T-cell (primary cell): ENCODE measurements around the gene PICALM. TPM values are rescaled to one million over a fixed set of nuclear protein-coding genes. Genes with fewer than 3 reads are reported as not detected.
"Not testable (repeated sequence)": the region's sequence is repeated elsewhere in the genome, so short reads cannot be mapped to it uniquely, and the experiment has no call there.

Experiments used
- ATAC-seq, 4 experiments: fragments of 200-7000 bp in 3 of 4; fragments of 150-1000 bp in 1 of 4; cut with Tn5 transposase; replicated peaks in 1 of 4; 1 replicate in 3 of 4; 2 replicates in 1 of 4; pipeline ENCODE4 v1.10.0; 2021; ENCODE audit warnings: moderate library complexity in 3 of 4, mild to moderate bottlenecking in 2 of 4, moderate number of reproducible peaks in 1 of 4
- CTCF ChIA-PET, 2 donors: fragments of 300-600 bp; sonication (Branson Sonifier 250); formaldehyde crosslinking; loops; one replicate each; lab custom pipeline; 2022; ENCODE audit warnings: antibody characterized with exemption in 2 of 2; lab: Charles Lee
- POLR2A ChIA-PET, 2 donors: fragments of 300-600 bp; sonication (Branson Sonifier 250); formaldehyde crosslinking; loops; one replicate each; lab custom pipeline; 2022; ENCODE audit warnings: antibody characterized with exemption in 2 of 2; lab: Charles Lee
- DNase-seq, 35 experiments: peaks; one replicate each; pipeline versions ENCODE4 v3.0.0 to v3.0.0-alpha.2; 2013 to 2023
- H3K27ac ChIP-seq: one replicate; pipeline ENCODE4 v1.5.1; 2013; ENCODE audit warnings: low read length
- H3K27me3 ChIP-seq, 2 experiments: replicated peaks in 1 of 2; 1 replicate in 1 of 2; 2 replicates in 1 of 2; pipeline versions ENCODE4 v1.6.1 to v1.7.0; 2013; ENCODE audit warnings: low read length in 1 of 2, mixed read lengths in 1 of 2; ENCODE audit not compliant: control insufficient read depth in 2 of 2, insufficient read depth in 2 of 2; ENCODE audit errors: extremely low read depth in 1 of 2
- H3K36me3 ChIP-seq, 2 donors: 1 replicate in 1 of 2; 2 replicates in 1 of 2; pipeline versions ENCODE4 v1.6.1 to v1.7.0; 2013; ENCODE audit warnings: low read length in 1 of 2; ENCODE audit not compliant: control insufficient read depth in 2 of 2, insufficient read depth in 1 of 2; ENCODE audit errors: extremely low read depth in 1 of 2
- H3K4me1 ChIP-seq, 2 experiments: 1 replicate in 1 of 2; 2 replicates in 1 of 2; pipeline versions ENCODE4 v1.6.1 to v1.7.0; 2013; ENCODE audit warnings: low read length in 2 of 2, mixed read lengths in 1 of 2; ENCODE audit not compliant: insufficient read depth in 2 of 2, control insufficient read depth in 1 of 2; ENCODE audit errors: extremely low read depth in 1 of 2
- H3K4me3 ChIP-seq, 2 donors: 1 replicate in 1 of 2; 2 replicates in 1 of 2; pipeline versions ENCODE4 v1.5.1 to v1.7.0; 2013; ENCODE audit warnings: mild to moderate bottlenecking in 2 of 2, low read length in 1 of 2, moderate library complexity in 1 of 2; ENCODE audit not compliant: control insufficient read depth in 1 of 2; ENCODE audit errors: extremely low read depth in 1 of 2
- H3K9me3 ChIP-seq: 2 replicates; pipeline ENCODE4 v1.7.0; 2013
- H3K27ac Mint-ChIP-seq, 2 donors: one replicate each; pipeline ENCODE4 v1.8.0; 2020 to 2021; ENCODE audit warnings: mild to moderate bottlenecking in 2 of 2, mixed read lengths in 2 of 2
- H3K27me3 Mint-ChIP-seq, 2 donors: one replicate each; pipeline ENCODE4 v1.8.0; 2021 to 2022; ENCODE audit warnings: mixed read lengths in 2 of 2
- H3K36me3 Mint-ChIP-seq: one replicate; pipeline ENCODE4 v1.8.0; 2021; ENCODE audit warnings: mixed read lengths
- H3K4me1 Mint-ChIP-seq, 3 donors: one replicate each; pipeline ENCODE4 v1.8.0; 2020 to 2022; ENCODE audit warnings: mixed read lengths in 3 of 3, mild to moderate bottlenecking in 1 of 3
- H3K4me3 Mint-ChIP-seq, 3 donors: one replicate each; pipeline ENCODE4 v1.8.0; 2020 to 2022; ENCODE audit warnings: mild to moderate bottlenecking in 3 of 3, mixed read lengths in 3 of 3, moderate library complexity in 3 of 3
- H3K9me3 Mint-ChIP-seq, 3 donors: one replicate each; pipeline ENCODE4 v1.8.0; 2020 to 2022; ENCODE audit warnings: mixed read lengths in 3 of 3
- WGBS: methylation state at CpG from one replicate; pipeline ENCODE4 v1.1.5; 2013; ENCODE audit warnings: missing lambda C conversion rate; ENCODE audit not compliant: insufficient coverage; 5-methylcytosine and 5-hydroxymethylcytosine counted together
- total RNA-seq, 35 experiments: library from RNA in 6 of 35; stranded (reverse) in 6 of 35; fragments of 120-200 nt in 1 of 35; gene quantifications; one replicate each; pipeline versions ENCODE4 v1.2.1 to v1.2.4 and lab custom pipeline; 2013 to 2026

Gene PICALM
- total RNA-seq, 5 donors from 2014 or later (not counting 1 experiment from before 2014, with no cell fraction given), result 97.7 to 121 (median 105) TPM

DNA sequence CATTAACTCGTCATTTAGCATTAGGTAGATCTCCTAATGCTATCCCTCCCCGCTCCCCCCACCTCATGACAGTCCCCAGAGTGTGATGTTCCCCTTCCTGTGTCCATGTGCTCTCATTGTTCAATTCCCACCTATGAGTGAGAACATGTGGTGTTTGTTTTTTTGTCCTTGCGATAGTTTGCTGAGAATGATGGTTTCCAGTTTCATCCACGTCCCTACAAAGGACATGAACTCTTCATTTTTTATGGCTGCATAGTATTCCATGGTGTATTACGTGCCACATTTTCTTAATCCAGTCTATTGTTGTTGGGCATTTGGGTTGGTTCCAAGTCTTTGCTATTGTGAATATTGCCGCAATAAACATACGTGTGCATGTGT lies 116.8 kb downstream of the PICALM start:
- H3K4me3 Mint-ChIP-seq, H3K9me3 ChIP-seq, H3K4me1 ChIP-seq, ATAC-seq, CTCF ChIA-PET, H3K4me1 Mint-ChIP-seq, H3K27ac ChIP-seq, H3K27me3 Mint-ChIP-seq, H3K4me3 ChIP-seq, H3K27me3 ChIP-seq, DNase-seq, H3K27ac Mint-ChIP-seq: not testable (repeated sequence)
- WGBS, result no CpG with 5 or more reads among the region's 7 CpGs
- POLR2A ChIA-PET, result interaction anchor here in 1 of 2 donors (0.6 kb wide), 1 partner anchor 23 kb away, joined by 4 read pairs; no protein-coding TSS in a partner anchor
- H3K36me3 Mint-ChIP-seq, result peaks cover 40% of the 10 kb centered on the region
- peaks cover 3 to 23% of the 10 kb centered on the region in 2 donors for H3K36me3 ChIP-seq
- H3K9me3 Mint-ChIP-seq, result peaks cover 10 to 35% (median 14%) of the 10 kb centered on the region in 3 donors

DNA sequence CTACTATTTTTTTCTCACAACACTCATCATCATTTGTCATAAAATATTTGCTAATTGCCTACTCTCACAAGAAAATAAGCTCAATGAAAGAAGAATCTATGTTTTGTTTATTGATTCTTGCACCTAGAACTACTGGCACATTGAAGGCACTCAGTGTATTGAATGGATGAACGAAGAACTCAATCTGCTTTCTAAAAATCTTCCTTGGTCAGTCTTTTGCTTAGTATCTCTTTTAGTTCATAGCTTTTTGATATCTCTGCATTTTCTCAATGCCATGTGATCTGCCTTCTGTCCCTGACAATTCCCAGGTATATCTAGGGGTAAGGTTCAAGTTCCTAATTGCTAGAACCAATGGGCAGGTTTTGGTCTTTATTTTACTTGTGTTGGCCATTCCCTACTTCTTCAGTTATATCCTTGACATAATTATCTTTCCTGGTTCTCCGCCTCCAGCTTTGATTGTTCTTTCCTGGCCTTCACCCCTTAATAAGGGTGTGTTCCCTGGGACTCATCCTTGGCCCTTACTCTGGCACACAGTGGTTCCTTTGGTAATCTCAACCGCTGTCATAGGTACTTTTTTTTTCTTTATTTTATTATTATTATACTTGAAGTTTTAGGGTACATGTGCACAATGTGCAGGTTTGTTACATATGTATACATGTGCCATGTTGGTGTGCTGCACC lies 117.3 kb downstream of the PICALM start:
- no peak overlapping the region for H3K4me3 Mint-ChIP-seq
- H3K4me1 Mint-ChIP-seq, result peaks cover 0 to 3% (median 0%) of the 10 kb centered on the region in 3 donors
- no CpG with 5 or more reads among the region's 3 CpGs for WGBS
- ChIA-PET CTCF (no interaction called here), POLR2A (interaction anchor here in 1 of 2 donors (0.6 kb wide), 1 partner anchor 24 kb away, joined by 4 read pairs; no protein-coding TSS in a partner anchor)
- H3K9me3 Mint-ChIP-seq, result peaks cover 10 to 35% (median 14%) of the 10 kb centered on the region in 3 donors
- ATAC-seq (no peak), DNase-seq (no peak)
- Histone ChIP-seq H3K27me3 (no peaks in the 10 kb centered on the region), H3K4me1 (no peaks in the 10 kb centered on the region), H3K9me3 (no peaks in the 10 kb centered on the region), H3K4me3 (no peak overlapping the region), H3K27ac (no peak overlapping the region), H3K36me3 (peaks cover 3 to 20% of the 10 kb centered on the region in 2 donors)
- H3K36me3 Mint-ChIP-seq, result peaks cover 34% of the 10 kb centered on the region
- no peaks in the 10 kb centered on the region for H3K27me3 Mint-ChIP-seq
- H3K27ac Mint-ChIP-seq, result no peak overlapping the region

GRCh38 chr11:85951049-85951405 lies 117.9 kb downstream of the PICALM start:
- POLR2A ChIA-PET, result no interaction called here
- no peak overlapping the region for H3K27ac Mint-ChIP-seq
- ATAC-seq, result no peak

DNA sequence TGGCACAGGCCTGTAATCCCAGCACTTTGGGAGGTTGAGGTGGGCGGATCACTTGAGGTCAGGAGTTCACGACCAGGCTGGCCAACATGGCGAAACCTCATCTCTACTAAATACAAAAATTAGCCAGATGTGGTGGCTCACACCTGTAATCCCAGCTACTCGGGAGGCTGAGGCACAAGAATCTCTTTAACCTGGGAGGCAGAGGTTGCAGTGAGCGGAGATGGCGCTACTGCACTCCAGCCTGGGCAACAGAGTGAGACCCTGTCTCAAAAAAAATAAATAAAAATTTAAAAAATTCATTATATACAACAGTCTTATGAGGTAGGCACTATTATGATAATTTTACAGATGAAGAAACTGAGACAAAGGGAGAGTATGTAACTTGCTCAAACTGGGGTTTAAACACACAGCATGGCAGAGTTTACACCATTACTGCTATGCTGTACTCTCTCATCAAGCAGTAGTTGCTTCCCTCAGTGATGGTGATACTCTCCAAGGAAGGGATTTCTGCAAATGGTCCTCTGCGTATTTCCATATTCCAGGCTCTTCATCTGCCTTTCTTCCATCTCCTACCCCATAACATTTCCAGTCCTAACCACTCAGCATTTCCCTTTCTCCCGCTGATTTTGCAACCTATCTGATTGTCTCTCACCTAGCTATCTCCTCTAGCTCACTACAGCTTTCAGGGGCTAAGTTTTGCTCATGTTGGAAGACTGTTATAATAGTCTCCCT lies 118.4 kb downstream of the PICALM start:
- ChIA-PET CTCF (no interaction called here), POLR2A (no interaction called here)
- ATAC-seq, result peak in 1 of 4 experiments; percentile 17
- H3K4me3 Mint-ChIP-seq, result no peak overlapping the region
- no peak for DNase-seq
- Histone ChIP-seq H3K4me3 (no peak overlapping the region), H3K9me3 (no peaks in the 10 kb centered on the region), H3K27ac (no peak overlapping the region), H3K27me3 (no peaks in the 10 kb centered on the region), H3K36me3 (peaks cover 3 to 9% of the 10 kb centered on the region in 2 donors), H3K4me1 (no peaks in the 10 kb centered on the region)
- H3K27me3 Mint-ChIP-seq, result no peaks in the 10 kb centered on the region
- H3K27ac Mint-ChIP-seq, result no peak overlapping the region
- peaks cover 10 to 40% (median 18%) of the 10 kb centered on the region in 3 donors for H3K9me3 Mint-ChIP-seq
- H3K4me1 Mint-ChIP-seq, result peaks cover 0 to 5% (median 4%) of the 10 kb centered on the region in 3 donors
- WGBS, result 86% methylated on average over 2 of the region's 8 CpGs
- peaks cover 23% of the 10 kb centered on the region for H3K36me3 Mint-ChIP-seq

More at GRCh38 chr11:85951049-85951405, 117.9 kb downstream of the PICALM start:
- no peaks in the 10 kb centered on the region for H3K27me3 Mint-ChIP-seq
- no peaks in the 10 kb centered on the region for H3K9me3 ChIP-seq
- peaks cover 29% of the 10 kb centered on the region for H3K36me3 Mint-ChIP-seq
- CTCF ChIA-PET, result no interaction called here
- 100% methylated on average over 3 of the region's 4 CpGs for WGBS
- H3K27me3 ChIP-seq, result no peaks in the 10 kb centered on the region
- H3K4me3 ChIP-seq, result no peak overlapping the region
- peaks cover 10 to 35% (median 14%) of the 10 kb centered on the region in 3 donors for H3K9me3 Mint-ChIP-seq
- DNase-seq, result no peak
- H3K4me1 Mint-ChIP-seq, result peaks cover 0 to 3% (median 0%) of the 10 kb centered on the region in 3 donors
- H3K4me3 Mint-ChIP-seq, result no peak overlapping the region
- peaks cover 3 to 14% of the 10 kb centered on the region in 2 donors for H3K36me3 ChIP-seq
- no peak overlapping the region for H3K27ac ChIP-seq
- H3K4me1 ChIP-seq, result no peaks in the 10 kb centered on the region

DNA sequence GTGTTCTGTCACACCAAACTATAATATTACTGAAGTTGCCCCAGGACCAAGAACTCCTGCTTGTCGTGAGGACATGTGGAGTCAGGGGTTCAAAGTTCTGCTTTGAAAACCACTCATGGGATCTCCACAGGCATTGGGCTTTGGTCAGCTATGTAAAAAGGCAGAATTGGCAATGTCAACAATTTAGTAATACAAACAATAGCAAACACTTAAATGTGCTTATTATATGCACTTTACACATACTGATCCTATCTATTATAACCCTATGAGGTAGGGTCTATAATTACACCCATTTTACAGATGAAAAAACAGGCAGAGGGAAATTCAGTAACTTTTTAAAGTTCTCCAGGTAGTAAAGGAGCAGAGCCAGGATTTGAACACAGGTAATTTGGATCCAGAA lies 119.1 kb downstream of the PICALM start:
- ChIA-PET POLR2A (no interaction called here), CTCF (no interaction called here)
- no peaks in the 10 kb centered on the region for H3K27me3 ChIP-seq
- H3K4me3 Mint-ChIP-seq, result no peak overlapping the region
- H3K4me1 ChIP-seq, result no peaks in the 10 kb centered on the region
- no peaks in the 10 kb centered on the region for H3K9me3 ChIP-seq
- WGBS, result no CpG with 5 or more reads among the region's 1 CpG
- no peak overlapping the region for H3K4me3 ChIP-seq
- no peak overlapping the region for H3K27ac ChIP-seq
- DNase-seq (no peak), ATAC-seq (no peak)
- H3K4me1 Mint-ChIP-seq, result peaks cover 0 to 5% (median 4%) of the 10 kb centered on the region in 3 donors
- no peak overlapping the region for H3K27ac Mint-ChIP-seq
- H3K36me3 ChIP-seq, result peaks cover 3 to 4% of the 10 kb centered on the region in 2 donors
- H3K27me3 Mint-ChIP-seq, result no peaks in the 10 kb centered on the region
- peaks cover 10 to 43% (median 19%) of the 10 kb centered on the region in 3 donors for H3K9me3 Mint-ChIP-seq
- H3K36me3 Mint-ChIP-seq, result peaks cover 19% of the 10 kb centered on the region

DNA sequence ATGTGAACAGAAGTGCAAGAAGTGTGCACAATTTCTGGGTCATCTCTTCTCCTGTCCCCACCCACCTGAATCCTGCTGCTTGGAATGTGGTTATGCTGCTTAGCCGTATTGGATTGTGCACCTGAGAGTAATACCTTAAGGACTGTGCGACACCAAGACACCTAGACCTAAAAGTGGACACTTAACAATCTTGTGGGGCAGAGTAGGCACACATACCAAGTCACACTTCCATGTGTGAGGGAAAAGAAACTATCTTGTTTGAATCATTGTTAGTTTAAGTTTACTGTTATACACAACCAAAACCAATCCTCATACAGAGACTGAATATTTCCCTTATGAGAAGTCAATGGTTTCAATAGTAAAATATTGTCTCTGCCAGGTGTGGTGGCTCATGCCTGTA lies 120.0 kb downstream of the PICALM start:
- no peaks in the 10 kb centered on the region for H3K9me3 ChIP-seq
- H3K27ac ChIP-seq, result no peak overlapping the region
- H3K4me3 ChIP-seq, result no peak overlapping the region
- DNase-seq, result no peak
- no CpG with 5 or more reads among the region's 2 CpGs for WGBS
- H3K4me1 ChIP-seq, result no peaks in the 10 kb centered on the region
- no peak for ATAC-seq
- Mint-ChIP-seq H3K27me3 (no peaks in the 10 kb centered on the region), H3K27ac (no peak overlapping the region), H3K9me3 (peaks cover 10 to 39% (median 19%) of the 10 kb centered on the region in 3 donors), H3K4me3 (no peak overlapping the region), H3K36me3 (peaks cover 11% of the 10 kb centered on the region), H3K4me1 (peaks cover 0 to 5% (median 4%) of the 10 kb centered on the region in 3 donors)
- no peaks in the 10 kb centered on the region for H3K27me3 ChIP-seq
- H3K36me3 ChIP-seq, result peaks cover 0 to 3% of the 10 kb centered on the region in 2 donors
- POLR2A ChIA-PET, result interaction anchor here (0.6 kb wide), 2 partner anchors 97 to 102 kb away, joined by 3 read pairs; no protein-coding TSS in a partner anchor
- CTCF ChIA-PET, result no interaction called here
